ENCODE measurements around the gene BBS10. TPM values are rescaled to one million over a fixed set of nuclear protein-coding genes. Genes with fewer than 3 reads are reported as not detected.

BBS10 gene
- total and polyA plus RNA-seq, 9 of the 15 experiments (the other 6 are each of a cell fraction or from before 2014, with no cell fraction given), result 2.3 to 14.9 (median 5.9) TPM

DNA sequence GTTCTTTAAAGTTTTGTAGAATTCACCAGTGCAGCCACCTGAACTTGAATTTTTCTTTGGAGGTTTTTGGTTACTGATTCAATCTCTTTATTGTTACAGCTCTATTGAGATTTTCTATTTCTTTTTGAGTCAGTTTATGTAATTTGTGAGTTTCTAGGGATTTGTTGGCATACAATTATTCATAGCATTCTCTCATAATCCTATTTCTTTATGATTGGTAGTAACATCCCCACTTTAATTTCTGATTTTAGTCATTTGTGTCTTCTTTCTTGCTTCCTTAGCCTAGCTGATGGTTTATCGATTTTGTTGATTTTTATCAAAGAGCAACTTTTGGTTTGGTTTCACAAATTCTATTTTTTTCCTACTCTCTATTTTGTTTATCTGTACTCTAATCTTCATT lies 17.9 kb upstream of the BBS10 start:
- Histone ChIP-seq H3K4me2 (ENCODE audit: insufficient read depth, low read length) (no peak overlapping the region), H3K4me3 (no peak overlapping the region), H3K36me3 (ENCODE audit: control insufficient read depth, insufficient read depth, low read length) (peaks cover 41% of the 10 kb centered on the region), H3K4me1 (replicated peaks in 1 of 2; ENCODE audit: control insufficient read depth in 2 of 2, insufficient read depth in 2 of 2, low read length in 2 of 2) (no peaks in the 10 kb centered on the region), H3K9ac (ENCODE audit: insufficient read depth in 1 of 2, low read depth in 2 of 2, low read length in 2 of 2) (no peak overlapping the region), H3K9me3 (replicated peaks; ENCODE audit: control insufficient read depth, insufficient read depth, low read depth, low read length) (no peaks in the 10 kb centered on the region; the same call in none of the 2 replicates), H2AFZ (ENCODE audit: low read depth, low read length) (no peak overlapping the region), H3K79me2 (ENCODE audit: control insufficient read depth, insufficient read depth, low read length) (no peaks in the 10 kb centered on the region), H3K27ac (ENCODE audit: extremely low read depth, low read depth, low read length) (no peak overlapping the region), H4K20me1 (replicated peaks; ENCODE audit: control insufficient read depth, insufficient read depth, low read length) (no peaks in the 10 kb centered on the region), H3K27me3 (ENCODE audit: control insufficient read depth in 2 of 2, insufficient read depth in 2 of 2, low read length in 2 of 2) (no peaks in the 10 kb centered on the region), H3K9me1 (ENCODE audit: control insufficient read depth, insufficient read depth, low read length) (no peaks in the 10 kb centered on the region)
- intact Hi-C loops (cut with micrococcal nuclease) (no loop called here), in situ Hi-C loops (cut with MboI) (no loop called here)
- TF ChIP-seq SNRNP70 (optimal IDR thresholded peaks at IDR 0.05; ENCODE audit: low read depth, low read length) (no peak), HMG20B (CRISPR knock-in tag; IDR thresholded peaks at IDR 0.05) (no peak), YY1 (IDR thresholded peaks at IDR 0.05; ENCODE audit: borderline replicate concordance in 1 of 3, control insufficient read depth in 1 of 3, extremely low read depth in 1 of 3, insufficient read depth in 3 of 3, insufficient read length in 1 of 3, insufficient replicate concordance in 2 of 3, low read depth in 1 of 3, low read length in 2 of 3) (no peak), JUND (IDR thresholded peaks at IDR 0.05; ENCODE audit: borderline replicate concordance, low read depth, low read length) (no peak), JUND (tag; IDR thresholded peaks at IDR 0.05; ENCODE audit: borderline replicate concordance, low read depth, low read length) (no peak), PREB (CRISPR knock-in tag; IDR thresholded peaks at IDR 0.05) (no peak), HDAC3 (IDR thresholded peaks at IDR 0.05; ENCODE audit: borderline replicate concordance, partially characterized antibody) (no peak), ZNF253 (CRISPR knock-in tag; conservative IDR thresholded peaks at IDR 0.05) (no peak), THRAP3 (IDR thresholded peaks at IDR 0.05; ENCODE audit: borderline replicate concordance) (no peak)
- DNase-seq (ENCODE audit: extremely low read depth in 1 of 4, low spot score in 3 of 4), result no peak
- ChIA-PET POLR2A (no interaction called here), CTCF (ENCODE audit: low intra/inter-chr PET ratio) (no interaction called here)
- BruUV-seq (replicated peaks), result no TSS peak
- WGBS (ENCODE audit: insufficient coverage, low coverage, missing lambda C conversion rate), result 94% methylated on average over 1 of the region's 1 CpG
- ATAC-seq, result no peak
- no peak for FAIRE-seq
